GM12864 (cell line): ENCODE results near the gene ATP2C1.

Source experiments
- DNase-seq: peaks from one replicate; pipeline ENCODE4 v3.0.0-alpha.2; 2011; ENCODE audit warnings: low read depth
- H3K4me3 ChIP-seq: 2 replicates; pipeline ENCODE4 v1.5.1; 2011; ENCODE audit warnings: mild to moderate bottlenecking, low read depth, low read length, control low read depth
- CTCF ChIP-seq: IDR thresholded peaks from 2 replicates; pipeline ENCODE4 v1.5.1; 2011; ENCODE audit warnings: low read depth, mild to moderate bottlenecking, moderate library complexity, low read length, control low read depth, inconsistent platforms; ENCODE audit errors: missing control alignments

Gene ATP2C1

GRCh38 chr3:130894986-130895280 is 1.0 kb downstream of the ATP2C1 start:
- no peak for DNase-seq
- TF ChIP-seq CTCF: no peak
- H3K4me3 ChIP-seq: peak overlapping the region; percentile 91

GRCh38 chr3:130895690-130896488 is 2.0 kb downstream of the ATP2C1 start:
- TF ChIP-seq CTCF: no peak
- peak overlapping the region; percentile 91; the same call in 1 of the 2 replicates for H3K4me3 ChIP-seq
- DNase-seq: no peak

- no peak overlapping the region for H3K4me3 ChIP-seq
- no peak for TF ChIP-seq CTCF
- DNase-seq: no peak
Measured at GRCh38 chr3:130897316-130897715, 3.4 kb downstream of the ATP2C1 start.

- DNase-seq: no peak
- H3K4me3 ChIP-seq: no peak overlapping the region
- no peak for TF ChIP-seq CTCF
Measured at GRCh38 chr3:130900959-130901358, 7.1 kb downstream of the ATP2C1 start.

- TF ChIP-seq CTCF: no peak
- DNase-seq: no peak
- no peak overlapping the region for H3K4me3 ChIP-seq
Measured at GRCh38 chr3:130901463-130902204, 7.8 kb downstream of the ATP2C1 start.

- DNase-seq: no peak
- no peak overlapping the region for H3K4me3 ChIP-seq
- no peak for TF ChIP-seq CTCF
Measured at GRCh38 chr3:130903412-130903908, 9.6 kb downstream of the ATP2C1 start.
